Thyroid gland (tissue), 4 donors: ENCODE data around the gene SLX9. TPM values are rescaled to one million over a fixed set of nuclear protein-coding genes. Genes with fewer than 3 reads are reported as not detected.

Source experiments
- DNase-seq, 2 donors: peaks; one replicate each; pipeline ENCODE4 v3.0.0-alpha.2; 2019
- H3K27ac ChIP-seq, 3 donors: fragments of 200-600 bp; sonication (generic); 1 replicate in 2 of 3; 2 replicates in 1 of 3; pipeline ENCODE4 v1.5.1; 2016 to 2019; ENCODE audit warnings: mild to moderate bottlenecking in 1 of 3, moderate library complexity in 1 of 3
- H3K27me3 ChIP-seq: fragments of 200-600 bp; sonication (generic); one replicate; pipeline ENCODE4 v1.5.1; 2019
- H3K36me3 ChIP-seq, 2 donors: fragments of 200-600 bp; sonication (generic); one replicate each; pipeline ENCODE4 v1.5.1; 2016 to 2019
- H3K4me1 ChIP-seq, 2 donors: fragments of 200-600 bp; sonication (generic); one replicate each; pipeline ENCODE4 v1.5.1; 2017 to 2019
- H3K4me3 ChIP-seq, 3 donors: fragments of 200-600 bp; sonication (generic); replicated peaks in 1 of 3; 1 replicate in 2 of 3; 2 replicates in 1 of 3; pipeline ENCODE4 v1.5.1; 2016; ENCODE audit warnings: mild to moderate bottlenecking in 1 of 3
- H3K9me3 ChIP-seq: fragments of 200-600 bp; sonication (generic); one replicate; pipeline ENCODE4 v1.5.1; 2017
- CTCF ChIP-seq, 6 experiments: fragments of 200-600 bp in 3 of 6; fragments of 450-650 bp in 3 of 6; sonication (generic) in 3 of 6; IDR thresholded peaks; one replicate each; pipeline ENCODE4 v1.5.1; 2016 to 2019; ENCODE audit warnings: antibody characterized with exemption in 6 of 6, mild to moderate bottlenecking in 2 of 6, inconsistent platforms in 1 of 6, moderate library complexity in 1 of 6
- POLR2A ChIP-seq, 2 donors: fragments of 450-650 bp; IDR thresholded peaks; one replicate each; pipeline ENCODE4 v1.6.1; 2017; ENCODE audit warnings: antibody characterized with exemption in 2 of 2, mild to moderate bottlenecking in 2 of 2, moderate library complexity in 1 of 2
- WGBS, 2 donors: methylation state at CpG; one replicate each; pipeline ENCODE4 v1.1.5; 2017; 5-methylcytosine and 5-hydroxymethylcytosine counted together
- intact Hi-C: fragments of 100-400 bp; cut with DNase I; formaldehyde crosslinking; loops from one replicate; pipeline ENCODE4 v1.15.1; 2023
- total RNA-seq, 4 donors: library from RNA; depleted of rRNA; stranded (reverse); fragments of >200 nt; gene quantifications; one replicate each; pipeline ENCODE4 v1.2.3, GENCODE V29; 2016

SLX9 gene
- total RNA-seq, 4 donors from 2014 or later, result 4.8 to 19.1 (median 11.2) TPM

- intact Hi-C loops, result loop anchor here (10.0 kb wide), 1 partner anchor 118 kb away; the partner anchor contains the start of gene SUMO3
- H3K27me3 ChIP-seq, result peaks cover 18% of the 10 kb centered on the region
- H3K4me3 ChIP-seq, result peak overlapping the region in 1 of 3 donors; percentile 32
- no peaks in the 10 kb centered on the region for H3K36me3 ChIP-seq
- no peaks in the 10 kb centered on the region for H3K9me3 ChIP-seq
- DNase-seq, result no peak
- H3K4me1 ChIP-seq, result peaks cover 12 to 26% of the 10 kb centered on the region in 2 donors
- no peak overlapping the region for H3K27ac ChIP-seq
- TF ChIP-seq CTCF (IDR thresholded peaks at IDR 0.05) (peak in 3 of 6 experiments; percentile 41 to 51 (median 43)), POLR2A (IDR thresholded peaks at IDR 0.05) (no peak)
- WGBS, 2 donors, result 6 to 25% methylated on average over 4 to 10 of the region's 68 CpGs
Observed at GRCh38 chr21:44932408-44933181, 7.2 kb upstream of the SLX9 start.

GRCh38 chr21:44933199-44933917 lies 6.5 kb upstream of the SLX9 start:
- Histone ChIP-seq H3K36me3 (no peaks in the 10 kb centered on the region), H3K27me3 (peaks cover 18% of the 10 kb centered on the region), H3K27ac (no peak overlapping the region), H3K9me3 (no peaks in the 10 kb centered on the region), H3K4me1 (peaks cover 12 to 19% of the 10 kb centered on the region in 2 donors), H3K4me3 (no peak overlapping the region)
- no peak for TF ChIP-seq CTCF (IDR thresholded peaks at IDR 0.05)
- no peak for TF ChIP-seq POLR2A (IDR thresholded peaks at IDR 0.05)
- no peak for DNase-seq
- intact Hi-C loops, result loop anchor here (10.0 kb wide), 1 partner anchor 119 kb away; the partner anchor contains the start of gene SUMO3
- WGBS, 2 donors, result 65 to 77% methylated on average over 20 to 22 of the region's 25 CpGs

- peaks cover 18% of the 10 kb centered on the region for H3K27me3 ChIP-seq
- H3K9me3 ChIP-seq, result no peaks in the 10 kb centered on the region
- intact Hi-C loops, result loop anchor here (10.0 kb wide), 1 partner anchor 119 kb away; the partner anchor contains the start of gene SUMO3
- peaks cover 17 to 20% of the 10 kb centered on the region in 2 donors for H3K4me1 ChIP-seq
- no peaks in the 10 kb centered on the region for H3K36me3 ChIP-seq
- TF ChIP-seq POLR2A (IDR thresholded peaks at IDR 0.05), result no peak
- WGBS, 2 donors, result 80 to 96% methylated on average over 2 of the region's 6 CpGs
- H3K27ac ChIP-seq, result no peak overlapping the region
- no peak overlapping the region for H3K4me3 ChIP-seq
- no peak for DNase-seq
Observed at GRCh38 chr21:44933918-44934260, 5.9 kb upstream of the SLX9 start.

- H3K36me3 ChIP-seq, result no peaks in the 10 kb centered on the region
- no peak overlapping the region for H3K27ac ChIP-seq
- H3K27me3 ChIP-seq, result peaks cover 18% of the 10 kb centered on the region
- peaks cover 20 to 24% of the 10 kb centered on the region in 2 donors for H3K4me1 ChIP-seq
- WGBS, 2 donors, result 93 to 96% methylated on average over 3 to 6 of the region's 6 CpGs
- no peak for DNase-seq
- H3K9me3 ChIP-seq, result no peaks in the 10 kb centered on the region
- intact Hi-C loops, result loop anchor here (10.0 kb wide), 1 partner anchor 119 kb away; the partner anchor contains the start of gene SUMO3
- no peak overlapping the region for H3K4me3 ChIP-seq
- TF ChIP-seq POLR2A (IDR thresholded peaks at IDR 0.05), result no peak
- no peak for TF ChIP-seq CTCF (IDR thresholded peaks at IDR 0.05)
Observed at GRCh38 chr21:44934276-44934675, 5.6 kb upstream of the SLX9 start.

GRCh38 chr21:44934797-44935532 lies 4.9 kb upstream of the SLX9 start:
- peaks cover 23 to 26% of the 10 kb centered on the region in 2 donors for H3K4me1 ChIP-seq
- no peak overlapping the region for H3K4me3 ChIP-seq
- no peak for DNase-seq
- no peak overlapping the region for H3K27ac ChIP-seq
- intact Hi-C loops, result loop anchor here (10.0 kb wide), 1 partner anchor 120 kb away; the partner anchor contains the start of gene SUMO3
- TF ChIP-seq POLR2A (IDR thresholded peaks at IDR 0.05) (no peak), CTCF (IDR thresholded peaks at IDR 0.05) (no peak)
- H3K9me3 ChIP-seq, result no peaks in the 10 kb centered on the region
- 90 to 93% methylated on average over 7 to 8 of the region's 9 CpGs for WGBS, 2 donors
- peaks cover 18% of the 10 kb centered on the region for H3K27me3 ChIP-seq
- H3K36me3 ChIP-seq, result no peaks in the 10 kb centered on the region
